Kidney tubule cell (primary cell): ENCODE data around the gene CCDC83.
"Not testable (repeated sequence)": the region's sequence is repeated elsewhere in the genome, so short reads cannot be mapped to it uniquely, and the experiment has no call there.

ENCODE experiments used
- DNase-seq: peaks from one replicate; pipeline ENCODE4 v3.0.0-alpha.2; 2018; ENCODE audit warnings: low spot score

Gene CCDC83

DNA sequence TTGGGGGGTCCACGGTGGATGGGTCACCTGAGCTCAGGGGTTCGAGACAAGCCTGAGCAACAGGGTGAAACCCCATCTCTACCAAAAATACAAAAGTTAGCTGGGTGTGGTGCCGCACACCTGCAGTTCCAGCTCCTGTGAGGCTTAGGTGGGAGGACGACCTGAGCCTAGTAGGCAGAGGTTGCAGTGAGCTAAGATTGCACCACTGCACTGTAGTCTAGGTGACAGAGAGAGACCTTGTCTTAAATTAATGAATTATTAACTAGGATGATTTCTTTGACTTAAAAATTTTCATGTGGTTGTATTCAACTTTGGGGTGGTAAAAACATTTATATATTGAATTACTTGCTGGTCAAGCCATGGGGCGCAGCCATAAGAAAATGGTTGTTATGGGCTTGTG is 33.9 kb downstream of the CCDC83 start:
- peak; percentile 35 for DNase-seq

DNA sequence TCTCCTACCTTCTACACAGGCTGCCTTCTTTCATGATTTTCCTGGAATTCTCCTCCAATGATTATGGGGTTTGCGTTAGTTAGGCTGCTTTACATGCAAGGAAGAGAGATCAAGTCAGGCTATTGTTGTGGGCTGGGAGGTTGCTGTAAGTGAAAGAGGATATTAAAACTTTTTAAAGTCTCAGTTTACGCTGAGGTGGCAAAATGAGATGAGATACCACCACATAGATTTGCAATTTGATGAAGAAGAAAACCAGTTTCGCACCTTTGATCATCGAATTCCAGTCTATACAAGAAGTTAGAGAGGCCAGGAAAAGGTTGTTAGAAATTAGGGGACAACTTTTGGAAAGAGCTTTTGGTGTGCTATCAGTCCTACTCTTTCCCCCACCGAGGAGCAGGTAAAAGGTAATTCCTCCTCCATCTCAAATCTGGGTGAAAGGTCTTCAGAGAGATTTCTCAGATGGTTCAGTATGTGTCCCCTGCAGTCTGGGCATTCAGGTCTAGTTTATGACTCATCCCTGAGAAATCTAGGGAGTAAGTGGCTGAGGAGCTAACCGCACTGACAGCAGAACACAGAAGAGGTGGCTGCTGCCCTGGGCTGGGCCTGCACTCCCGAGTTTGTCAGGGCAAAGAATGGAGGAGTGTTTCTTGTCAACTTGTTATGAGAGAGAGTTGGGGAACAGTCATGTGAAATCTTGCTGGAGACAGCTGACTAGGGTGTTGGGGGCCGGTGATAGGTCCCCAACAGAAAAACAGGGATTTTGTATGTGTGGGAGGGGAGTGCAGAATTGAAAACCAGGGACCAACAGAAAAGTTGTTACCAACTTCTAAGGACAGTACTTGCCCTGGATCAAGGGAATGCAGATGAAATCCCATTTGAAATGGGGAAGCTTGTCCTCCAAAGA is 34.7 kb downstream of the CCDC83 start:
- peak; percentile 93 for DNase-seq

DNA sequence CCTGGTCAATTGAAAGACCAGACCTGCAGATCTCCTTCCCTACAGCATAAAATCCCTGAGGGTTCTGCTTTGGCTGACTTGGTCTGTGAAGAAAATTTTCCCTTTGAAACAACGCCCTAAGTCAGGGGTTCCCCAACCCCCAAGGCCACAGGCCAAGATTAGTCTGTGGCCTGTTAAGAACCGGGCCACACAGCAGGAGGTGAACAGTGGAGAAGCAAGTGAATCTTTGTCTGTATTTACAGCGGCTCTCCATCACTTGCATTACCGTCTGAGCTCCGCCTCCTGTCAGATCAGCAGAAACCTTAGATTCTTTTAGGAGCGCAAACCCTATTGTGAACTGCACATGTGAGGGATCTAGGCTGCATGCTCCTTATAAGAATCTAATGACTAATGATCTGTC is 38.2 kb downstream of the CCDC83 start:
- DNase-seq, result no peak

DNA sequence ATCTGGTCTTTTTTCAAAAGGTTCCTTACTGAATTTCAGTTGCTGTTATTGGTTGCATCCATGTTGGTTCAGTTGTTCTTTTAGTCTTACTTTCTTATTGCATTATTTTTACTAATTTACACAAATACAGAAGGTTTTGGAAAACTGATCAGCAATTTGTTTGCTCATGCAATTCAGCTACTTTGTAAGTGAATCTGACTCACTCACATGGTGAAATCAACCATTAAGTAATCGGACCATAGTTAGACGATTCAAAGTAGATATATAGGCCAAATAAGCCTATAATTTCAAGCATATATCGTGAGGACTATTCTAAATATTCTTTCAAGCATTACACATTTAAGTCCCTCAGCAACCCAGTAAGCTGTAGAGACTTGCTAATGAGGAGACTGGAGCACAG is 41.7 kb downstream of the CCDC83 start:
- DNase-seq, result no peak

DNA sequence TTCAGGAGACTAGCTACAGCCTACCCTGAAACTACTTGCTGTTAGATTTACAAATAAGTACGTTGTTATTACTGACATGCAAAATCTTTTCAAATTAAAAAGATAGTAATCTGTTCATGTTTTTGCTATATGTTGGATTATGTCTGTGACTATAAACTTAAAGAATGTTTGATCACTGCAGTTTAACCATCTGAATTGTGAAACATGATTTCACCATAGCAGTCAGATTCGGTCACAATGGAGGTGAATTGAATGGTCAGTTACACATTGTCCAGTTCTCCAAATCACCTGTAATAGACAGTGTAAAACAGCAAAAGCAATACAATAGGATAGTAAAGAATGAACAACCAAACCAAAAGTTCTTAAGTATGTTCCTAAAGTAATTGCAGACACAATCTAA is 43.3 kb downstream of the CCDC83 start:
- DNase-seq, result no peak

DNA sequence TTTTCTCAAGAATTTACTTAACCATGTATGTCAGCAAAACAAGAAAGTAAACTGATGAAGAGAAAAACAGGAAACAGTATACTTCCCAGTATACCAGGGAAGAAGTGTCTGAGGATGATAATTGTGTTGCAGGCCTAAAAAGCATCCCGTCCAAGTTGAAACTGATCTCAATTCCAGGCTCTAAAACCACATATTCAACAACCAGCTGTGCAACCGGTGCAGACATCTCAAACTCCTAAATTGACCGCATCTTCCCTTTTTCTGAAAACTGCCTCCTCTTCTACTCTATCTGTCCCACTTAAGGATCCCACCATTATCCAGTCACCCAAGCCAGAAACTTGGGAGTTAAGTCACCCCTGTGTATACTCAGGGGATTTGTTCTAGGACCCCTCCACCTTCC is 47.2 kb downstream of the CCDC83 start:
- DNase-seq, result no peak

DNA sequence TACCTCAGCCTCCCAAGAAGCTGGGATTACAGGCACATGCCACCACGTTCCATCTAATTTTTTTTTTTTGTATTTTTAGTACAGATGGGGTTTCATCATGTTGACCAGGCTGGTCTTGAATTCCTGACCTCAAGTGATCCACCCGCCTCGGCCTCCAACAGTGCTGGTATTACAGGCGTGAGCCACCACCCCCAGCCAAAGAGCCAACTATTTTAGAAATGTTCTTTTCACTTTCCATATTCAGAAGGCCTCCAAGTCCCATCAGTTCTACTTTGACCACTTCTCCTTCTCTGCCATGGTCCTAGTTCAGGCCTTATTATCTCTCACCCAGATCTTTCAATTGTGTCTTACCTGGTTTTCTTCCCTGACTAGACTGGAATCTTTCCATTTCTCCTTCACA is 48.2 kb downstream of the CCDC83 start:
- DNase-seq, result no peak

DNA sequence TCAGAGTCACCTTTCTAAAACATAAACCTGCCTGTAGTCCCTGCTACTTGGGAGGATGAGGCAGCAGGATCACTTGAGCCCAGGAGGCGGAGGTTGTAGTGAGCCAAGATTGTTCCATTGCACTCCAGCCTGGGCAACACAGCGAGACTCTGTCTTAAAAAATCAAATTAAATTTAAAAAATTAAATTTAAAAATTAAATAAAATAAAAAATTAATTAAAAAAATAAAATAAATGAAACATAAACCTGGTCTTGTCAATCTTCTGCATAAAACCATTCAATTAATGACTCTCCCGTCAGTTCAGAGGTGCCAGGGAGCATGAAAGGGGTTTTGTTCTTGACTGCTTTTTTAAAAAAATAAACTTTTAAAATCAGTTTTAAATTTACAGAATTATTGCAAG is 48.6 kb downstream of the CCDC83 start:
- no peak for DNase-seq

DNA sequence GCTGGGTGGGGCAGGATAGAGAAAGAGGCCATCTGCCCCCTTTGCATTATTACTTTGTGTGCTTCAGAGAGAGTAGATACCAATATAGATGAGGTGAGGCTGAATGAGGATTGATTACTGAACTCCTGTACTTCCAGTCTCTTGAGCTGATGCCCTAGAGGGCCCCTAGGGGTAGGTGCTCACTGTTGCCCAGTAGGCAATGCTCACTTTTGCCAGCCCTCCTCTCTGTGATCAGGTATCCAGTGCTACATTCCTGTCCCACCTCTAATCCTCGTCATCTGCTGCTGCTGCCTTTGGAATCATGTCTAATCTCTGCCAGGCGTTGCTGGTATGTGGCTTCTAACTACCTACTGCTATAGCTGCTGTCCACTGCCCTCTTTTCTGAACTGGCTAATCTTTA is 57.2 kb downstream of the CCDC83 start:
- DNase-seq, result no peak

DNA sequence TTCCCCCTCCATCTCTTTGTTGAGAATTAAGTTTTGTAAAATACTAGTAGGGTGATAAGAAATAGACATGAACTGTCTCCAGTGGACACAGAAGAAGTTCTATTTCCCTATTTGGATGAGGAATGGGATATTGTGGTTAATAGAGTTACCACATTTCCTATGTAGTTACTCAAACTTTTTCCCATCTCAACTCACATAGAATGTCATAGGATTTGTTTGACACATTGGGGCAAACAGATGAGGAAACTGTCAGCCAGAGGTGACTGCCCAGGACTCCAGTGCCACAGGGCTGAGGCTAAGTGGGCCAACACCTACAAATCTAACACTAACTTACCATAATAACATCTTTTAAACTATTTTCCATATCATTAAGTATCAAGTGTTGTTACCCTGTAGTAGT is 58.3 kb downstream of the CCDC83 start:
- DNase-seq, result no peak

DNA sequence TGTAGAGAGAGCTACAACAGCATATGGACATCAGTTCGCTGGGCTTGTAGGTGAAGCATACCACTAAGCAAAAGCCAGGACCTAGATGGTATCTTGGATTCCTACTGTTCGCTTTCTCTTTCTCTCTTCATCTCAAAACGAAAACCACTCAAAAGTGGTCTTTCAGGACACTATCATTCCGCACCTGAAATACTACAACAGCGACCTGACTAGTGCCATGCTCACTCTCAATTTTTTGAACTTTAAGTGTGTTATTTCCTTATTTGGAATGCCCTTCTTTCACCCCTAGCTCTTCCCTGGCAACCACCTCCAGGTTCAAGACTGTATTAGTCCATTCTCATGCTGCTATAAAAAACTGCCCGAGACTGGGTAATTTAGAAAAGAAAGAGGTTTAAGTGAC is 59.2 kb downstream of the CCDC83 start:
- DNase-seq, result no peak

DNA sequence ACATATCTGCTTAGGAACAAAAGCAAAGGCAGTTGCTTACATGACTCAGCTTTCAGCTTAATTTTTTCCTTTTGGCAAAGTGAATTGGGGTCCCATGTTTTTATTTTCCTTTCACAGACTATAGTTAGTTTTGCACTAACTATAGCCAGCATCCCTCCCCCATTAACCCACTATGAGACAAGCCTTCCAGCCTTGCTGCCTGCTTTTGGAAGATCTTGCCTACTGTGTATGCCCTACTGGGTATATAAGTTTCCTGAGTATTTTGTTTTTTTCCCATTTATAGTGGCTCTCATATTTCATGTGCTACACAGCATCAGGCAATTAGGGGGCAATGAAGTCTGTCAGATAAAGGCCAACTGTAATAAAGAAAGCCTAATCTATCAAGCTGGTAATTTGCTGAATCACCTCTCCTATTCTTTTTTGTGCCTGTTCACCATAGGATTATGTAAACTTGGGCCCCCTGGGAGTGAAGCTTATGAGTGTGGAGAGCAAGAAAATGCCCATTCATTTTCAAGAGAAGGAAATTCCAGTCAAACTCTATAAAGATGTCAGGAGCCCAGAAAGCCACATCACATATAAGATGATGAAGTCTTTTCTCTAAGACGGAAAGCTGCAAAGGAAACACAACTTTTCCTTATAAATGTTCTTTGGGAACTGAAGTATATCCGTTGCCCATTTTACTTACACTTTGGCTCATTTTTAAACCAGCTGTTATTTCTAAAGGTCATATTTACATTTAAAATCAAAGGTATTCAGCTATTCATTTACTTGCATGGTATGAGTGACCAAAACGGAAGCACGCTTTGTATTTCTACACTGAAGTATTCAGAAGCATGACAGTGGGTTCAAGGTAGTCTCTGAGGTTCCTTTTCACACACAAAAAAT is 64.0 kb downstream of the CCDC83 start:
- no peak for DNase-seq

DNA sequence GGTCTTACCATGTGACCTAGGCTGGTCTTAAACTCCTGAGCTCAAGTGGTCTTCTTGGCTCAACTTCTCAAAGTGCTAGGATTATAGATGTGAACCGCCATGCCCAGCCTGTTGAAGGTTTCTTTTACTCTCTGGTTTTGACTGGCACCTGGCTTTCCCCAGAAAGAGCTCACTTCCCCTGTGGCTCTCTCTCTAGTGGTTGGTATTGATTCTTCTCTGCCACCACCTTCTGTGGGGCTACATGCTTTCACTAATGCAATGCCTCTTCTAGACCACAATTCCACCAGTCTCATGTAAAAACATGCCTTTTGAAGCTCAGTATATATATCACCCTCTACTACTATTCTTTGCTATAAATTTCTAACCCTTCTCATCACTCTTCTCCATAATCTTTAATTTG is 67.2 kb downstream of the CCDC83 start:
- DNase-seq, result no peak

DNA sequence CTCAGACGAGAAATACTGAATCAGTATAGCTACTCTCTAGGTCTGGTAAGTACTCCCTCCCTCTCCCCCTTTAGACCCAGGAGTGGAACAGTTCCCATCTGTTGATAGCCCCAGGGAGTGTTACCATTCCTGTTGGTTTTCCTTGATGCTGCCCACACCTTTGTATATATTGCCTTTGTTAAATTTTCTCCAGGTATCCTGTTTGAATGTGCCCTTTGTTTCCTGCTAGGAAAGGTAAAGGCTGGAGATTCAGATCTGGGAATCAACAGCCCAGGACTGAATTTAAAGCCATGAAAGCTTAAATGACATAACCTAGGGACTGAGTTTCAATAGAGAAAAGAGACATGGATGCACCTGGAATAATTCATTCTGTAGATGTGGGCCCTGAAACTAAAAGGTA is 68.3 kb downstream of the CCDC83 start:
- no peak for DNase-seq

DNA sequence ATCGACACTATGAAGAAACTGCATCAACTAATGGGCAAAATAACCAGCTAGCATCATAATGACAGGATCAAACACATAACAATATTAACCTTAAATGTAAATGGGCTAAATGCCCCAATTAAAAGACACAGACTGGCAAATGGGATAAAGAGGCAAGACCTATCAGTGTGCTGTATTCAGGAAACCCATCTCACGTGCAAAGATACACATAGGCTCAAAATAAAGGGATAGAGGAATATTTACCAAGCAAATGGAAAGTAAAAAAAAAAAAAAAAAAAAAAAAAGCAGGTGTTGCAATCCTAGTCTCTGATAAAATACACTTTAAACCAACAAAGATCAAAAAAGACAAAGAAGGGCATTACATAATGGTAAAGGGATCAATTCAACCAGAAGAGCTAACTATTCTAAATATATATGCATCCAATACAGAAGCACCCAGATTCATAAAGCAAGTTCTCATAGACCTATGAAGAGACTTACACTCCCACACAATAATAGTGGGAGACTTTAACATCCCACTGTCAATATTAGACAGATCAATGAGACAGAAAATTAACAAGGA is 71.6 kb downstream of the CCDC83 start:
- not testable (repeated sequence) for DNase-seq

DNA sequence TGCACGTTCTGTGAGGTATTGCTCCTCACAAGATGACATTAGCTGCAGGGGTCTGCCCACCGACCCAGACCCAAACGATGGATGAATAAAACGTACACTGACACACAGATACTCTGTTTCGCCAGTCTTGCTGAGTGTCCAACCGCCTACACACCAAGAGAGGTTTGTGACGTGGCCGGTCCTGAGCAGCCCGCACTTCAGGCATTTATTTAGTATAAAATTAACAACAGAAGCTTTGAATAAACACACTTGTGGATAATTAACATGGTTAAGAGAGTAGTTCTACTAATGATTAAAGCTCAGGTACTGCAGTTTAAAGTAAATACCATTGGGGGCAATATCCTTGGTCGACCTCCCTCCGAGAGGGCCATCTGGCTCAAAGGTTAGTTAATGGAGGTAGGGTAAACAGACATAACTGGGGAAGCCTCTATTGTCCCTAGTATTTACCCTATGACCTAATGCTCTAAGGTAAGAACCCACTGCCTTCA is 75.7 kb downstream of the CCDC83 start:
- DNase-seq, result peak; percentile 37

DNA sequence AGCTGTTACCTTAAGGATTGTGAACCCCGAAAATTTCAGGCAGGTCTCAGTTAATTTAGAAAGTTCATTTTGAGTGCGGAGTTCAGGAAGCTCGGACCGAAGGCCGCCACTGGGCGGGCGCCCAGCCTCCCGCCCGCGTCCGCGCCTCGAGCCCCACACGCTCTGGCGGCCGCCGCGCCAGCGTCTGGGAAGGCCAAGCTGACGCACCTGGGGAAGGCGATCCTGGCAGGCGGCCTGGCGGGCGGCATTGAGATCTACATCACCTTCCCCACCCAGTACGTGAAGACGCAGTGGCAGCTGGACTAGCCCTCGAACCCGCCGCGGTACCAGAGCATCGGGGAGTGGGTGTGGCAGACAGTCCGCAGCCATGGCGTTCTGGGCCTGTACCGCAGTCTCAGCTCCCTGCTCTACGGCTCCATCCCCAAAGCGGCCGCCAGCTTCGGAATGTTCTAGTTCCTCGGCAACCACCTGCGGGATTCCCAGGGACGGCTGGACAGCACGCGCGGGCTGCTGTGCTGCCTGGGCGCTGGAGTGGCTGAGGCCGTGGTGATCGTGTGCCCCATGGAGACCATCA is 79.5 kb downstream of the CCDC83 start:
- no peak for DNase-seq

DNA sequence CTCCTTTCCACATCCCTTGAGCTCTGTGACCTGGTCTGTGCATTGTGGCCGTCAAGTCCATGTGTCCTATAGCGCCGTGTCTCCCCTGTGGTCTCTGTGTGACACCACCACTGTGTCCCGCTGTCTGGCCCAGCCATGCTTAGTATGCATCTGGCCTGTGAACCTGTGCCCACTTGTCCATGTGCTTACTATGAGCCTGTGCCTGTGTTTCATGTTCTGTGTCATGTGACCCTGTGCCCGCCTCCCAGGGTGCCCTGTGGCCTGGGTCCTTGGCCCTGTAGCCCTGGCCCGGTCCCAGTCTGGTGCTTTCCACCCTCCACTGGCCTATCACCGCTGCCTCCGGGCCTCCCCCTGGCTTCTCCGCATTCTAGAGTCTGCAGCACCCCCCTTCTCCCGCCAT is 80.6 kb downstream of the CCDC83 start:
- no peak for DNase-seq

DNA sequence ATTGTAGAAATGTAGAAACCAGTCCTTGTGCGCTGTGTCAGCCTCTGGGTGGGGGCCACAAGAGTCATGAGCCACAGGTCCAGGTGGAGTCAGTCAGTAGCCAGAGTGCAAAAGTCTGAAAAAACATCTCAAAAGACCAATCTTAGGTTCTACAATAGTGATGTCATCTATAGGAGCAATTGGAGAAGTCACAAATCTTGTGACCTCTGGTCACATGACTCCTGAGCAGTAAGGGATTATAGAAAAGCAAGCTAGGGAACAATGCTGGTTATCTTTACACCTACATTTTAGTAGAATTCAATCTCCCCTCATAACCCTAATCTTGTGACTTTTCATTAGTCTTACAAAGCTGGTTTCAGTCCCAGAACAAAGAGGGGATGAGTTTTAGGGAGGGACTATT is 82.7 kb downstream of the CCDC83 start:
- no peak for DNase-seq

DNA sequence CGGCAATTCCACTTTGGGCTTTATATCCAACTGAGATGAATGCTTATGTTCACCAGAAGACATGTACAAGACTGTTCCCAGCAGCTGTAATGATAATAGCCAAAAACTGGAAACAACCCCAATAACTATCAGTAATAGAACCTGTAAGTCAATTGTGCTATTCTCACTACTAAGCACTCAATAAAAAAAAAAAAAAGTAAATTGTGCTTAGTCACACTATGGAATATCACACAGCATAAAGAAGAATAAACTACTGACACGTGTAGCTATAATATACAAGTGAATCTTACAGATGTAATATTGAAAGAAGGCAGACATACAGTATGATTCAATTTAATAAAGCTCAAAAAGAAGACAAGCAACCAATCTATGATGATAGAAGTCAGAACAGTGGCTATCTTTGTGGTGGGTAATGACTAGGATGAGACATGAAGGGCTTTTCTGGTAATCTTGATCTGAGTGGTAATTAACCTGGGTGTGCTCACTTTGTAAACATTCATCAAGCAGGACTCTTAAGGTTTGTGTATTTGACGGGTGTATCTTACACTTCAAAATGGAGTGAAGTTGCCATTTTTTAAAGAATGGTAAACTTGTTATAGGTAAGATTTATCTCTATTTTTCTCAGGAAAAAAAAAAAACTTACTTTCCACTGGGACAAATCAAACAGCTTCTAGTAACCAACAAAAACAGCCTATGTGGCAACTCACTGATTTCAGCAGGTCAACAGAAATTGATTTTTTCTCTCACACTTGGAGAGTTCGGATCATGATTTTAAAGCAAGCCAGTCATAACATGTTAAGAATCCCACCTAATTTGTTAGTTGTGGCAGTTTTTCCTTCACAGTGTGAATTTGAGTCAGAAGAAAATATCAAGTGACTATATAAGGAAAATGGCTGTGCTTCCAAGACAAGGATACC is 84.2 kb downstream of the CCDC83 start:
- no peak for DNase-seq

DNA sequence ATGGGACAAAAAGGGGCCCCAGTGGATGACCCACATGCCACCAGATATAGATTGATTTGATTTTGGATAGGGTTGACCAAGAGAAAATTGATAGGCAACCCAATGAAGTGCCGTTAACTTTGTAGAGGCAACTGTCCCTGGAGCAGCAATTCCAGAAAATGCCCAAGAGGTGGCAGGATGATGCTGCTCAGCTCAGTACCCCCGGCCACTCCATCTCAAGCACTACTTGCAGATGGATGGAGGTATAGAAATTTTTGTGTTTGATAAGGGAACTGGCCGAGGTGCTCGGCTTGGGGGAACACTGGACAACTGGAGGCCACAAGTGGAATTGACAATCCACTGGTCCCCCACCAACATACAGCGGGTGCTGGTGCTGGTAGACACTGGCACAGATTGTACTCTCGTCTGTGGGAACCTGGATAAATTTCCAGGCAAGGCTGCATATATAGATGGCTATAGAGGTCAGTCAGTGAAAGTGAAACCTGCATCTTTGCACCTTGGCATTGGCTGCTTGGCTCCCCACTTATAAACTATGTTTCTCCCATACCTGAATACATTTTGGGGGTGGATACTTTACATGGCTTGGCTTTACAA is 86.3 kb downstream of the CCDC83 start:
- peak; percentile 69 for DNase-seq
